Adipose tissue (tissue), 3 donors: ENCODE results near the gene KIF20B. TPM values are rescaled to one million over a fixed set of nuclear protein-coding genes. Genes with fewer than 3 reads are reported as not detected.

Source experiments
- H3K27ac ChIP-seq: one replicate; pipeline ENCODE4 v1.5.1; 2013; ENCODE audit warnings: low read depth, low read length
- WGBS, 3 donors: extraction: QIAGEN DNeasy Blood & Tissue Kit; methylation state at CpG; one replicate each; pipeline ENCODE4 v1.1.7; 2013; 5-methylcytosine and 5-hydroxymethylcytosine counted together
- polyA plus RNA-seq, 3 donors: library from polyadenylated mRNA; stranded (reverse); fragments of 200-250 nt; gene quantifications; one replicate each; pipeline ENCODE4 v1.2.3, GENCODE V29; 2013
- donor health status: healthy with polysubstance abuse.
- donor health status: Bipolar disorder and iron deficiency.
- donor health status: healthy.

The KIF20B gene
- polyA plus RNA-seq, 3 donors = 0.48 to 1.0 (median 0.67) TPM

- H3K27ac ChIP-seq = no peak overlapping the region
Observed at GRCh38 chr10:89677341-89677740, 24.0 kb upstream of the KIF20B start.

GRCh38 chr10:89679986-89680385, 21.4 kb upstream of the KIF20B start:
- 83 to 90% (median 88%) methylated on average over 3 of the region's 3 CpGs for WGBS, 3 donors

GRCh38 chr10:89683883-89684282, 17.5 kb upstream of the KIF20B start:
- 25 to 72% (median 68%) methylated on average over 5 of the region's 5 CpGs for WGBS, 3 donors
- H3K27ac ChIP-seq = no peak overlapping the region

More at GRCh38 chr10:89679986-89680385, 21.4 kb upstream of the KIF20B start:
- no peak overlapping the region for H3K27ac ChIP-seq

GRCh38 chr10:89684604-89685003, 16.8 kb upstream of the KIF20B start:
- no peak overlapping the region for H3K27ac ChIP-seq
- 63 to 93% (median 63%) methylated on average over 2 of the region's 2 CpGs for WGBS, 3 donors

GRCh38 chr10:89685936-89686335, 15.5 kb upstream of the KIF20B start:
- H3K27ac ChIP-seq = no peak overlapping the region
- 50 to 77% (median 75%) methylated on average over 4 of the region's 4 CpGs for WGBS, 3 donors

GRCh38 chr10:89690027-89690426, 11.4 kb upstream of the KIF20B start:
- 45 to 73% (median 69%) methylated on average over 2 of the region's 2 CpGs for WGBS, 3 donors
- no peak overlapping the region for H3K27ac ChIP-seq

- no peak overlapping the region for H3K27ac ChIP-seq
- 79 to 83% (median 82%) methylated on average over 4 of the region's 4 CpGs for WGBS, 3 donors
Observed at GRCh38 chr10:89692416-89692815, 9.0 kb upstream of the KIF20B start.

GRCh38 chr10:89693176-89693575, 8.2 kb upstream of the KIF20B start:
- 96 to 99% (median 97%) methylated on average over 5 of the region's 5 CpGs for WGBS, 3 donors

GRCh38 chr10:89695307-89695706, 6.1 kb upstream of the KIF20B start:
- no peak overlapping the region for H3K27ac ChIP-seq
- 84 to 95% (median 84%) methylated on average over 3 of the region's 3 CpGs for WGBS, 3 donors

More at GRCh38 chr10:89693176-89693575, 8.2 kb upstream of the KIF20B start:
- no peak overlapping the region for H3K27ac ChIP-seq

- no peak overlapping the region for H3K27ac ChIP-seq
- WGBS, 3 donors = 93 to 94% (median 94%) methylated on average over 3 of the region's 3 CpGs
Observed at GRCh38 chr10:89697946-89698345, 3.4 kb upstream of the KIF20B start.

- WGBS, 3 donors = 86 to 92% (median 87%) methylated on average over 2 of the region's 2 CpGs
- no peak overlapping the region for H3K27ac ChIP-seq
Observed at GRCh38 chr10:89699581-89700064, 1.8 kb upstream of the KIF20B start.

GRCh38 chr10:89700923-89701241, 508 bp upstream of the KIF20B start:
- H3K27ac ChIP-seq = no peak overlapping the region
- WGBS, 3 donors = 0 to 1% (median 0%) methylated on average over 8 of the region's 8 CpGs

GRCh38 chr10:89702121-89702480, 711 bp downstream of the KIF20B start:
- WGBS, 3 donors = 16 to 27% (median 18%) methylated on average over 7 of the region's 7 CpGs
- no peak overlapping the region for H3K27ac ChIP-seq

- WGBS, 3 donors = 91 to 96% (median 91%) methylated on average over 3 of the region's 3 CpGs
- H3K27ac ChIP-seq = no peak overlapping the region
Observed at GRCh38 chr10:89705466-89705865, 4.1 kb downstream of the KIF20B start.

GRCh38 chr10:89706011-89706410, 4.6 kb downstream of the KIF20B start:
- H3K27ac ChIP-seq = no peak overlapping the region

- no peak overlapping the region for H3K27ac ChIP-seq
- 69 to 90% (median 75%) methylated on average over 1 of the region's 1 CpG for WGBS, 3 donors
Observed at GRCh38 chr10:89707372-89707771, 6.0 kb downstream of the KIF20B start.

GRCh38 chr10:89710753-89711152, 9.4 kb downstream of the KIF20B start:
- H3K27ac ChIP-seq = no peak overlapping the region
- WGBS, 3 donors = 83 to 90% (median 84%) methylated on average over 3 of the region's 3 CpGs

- WGBS, 3 donors = 84 to 91% (median 89%) methylated on average over 3 of the region's 3 CpGs
- H3K27ac ChIP-seq = no peak overlapping the region
Observed at GRCh38 chr10:89734616-89735015, 33.2 kb downstream of the KIF20B start.

- WGBS, 3 donors = 39 to 80% (median 71%) methylated on average over 2 of the region's 2 CpGs
- H3K27ac ChIP-seq = no peak overlapping the region
Observed at GRCh38 chr10:89738551-89739209, 37.3 kb downstream of the KIF20B start.

- H3K27ac ChIP-seq = no peak overlapping the region
- WGBS, 3 donors = 91 to 96% (median 93%) methylated on average over 4 of the region's 4 CpGs
Observed at GRCh38 chr10:89741126-89741762, 39.9 kb downstream of the KIF20B start.
